CD4-positive, alpha-beta T cell treated with Interleukin-6 for 4 hours (primary cell): ENCODE results near the gene CEP20.

ENCODE experiments used
- DNase-seq: peaks from one replicate; pipeline ENCODE4 v3.0.0-alpha.2; 2020; ENCODE audit warnings: mixed read lengths

The CEP20 gene

DNA sequence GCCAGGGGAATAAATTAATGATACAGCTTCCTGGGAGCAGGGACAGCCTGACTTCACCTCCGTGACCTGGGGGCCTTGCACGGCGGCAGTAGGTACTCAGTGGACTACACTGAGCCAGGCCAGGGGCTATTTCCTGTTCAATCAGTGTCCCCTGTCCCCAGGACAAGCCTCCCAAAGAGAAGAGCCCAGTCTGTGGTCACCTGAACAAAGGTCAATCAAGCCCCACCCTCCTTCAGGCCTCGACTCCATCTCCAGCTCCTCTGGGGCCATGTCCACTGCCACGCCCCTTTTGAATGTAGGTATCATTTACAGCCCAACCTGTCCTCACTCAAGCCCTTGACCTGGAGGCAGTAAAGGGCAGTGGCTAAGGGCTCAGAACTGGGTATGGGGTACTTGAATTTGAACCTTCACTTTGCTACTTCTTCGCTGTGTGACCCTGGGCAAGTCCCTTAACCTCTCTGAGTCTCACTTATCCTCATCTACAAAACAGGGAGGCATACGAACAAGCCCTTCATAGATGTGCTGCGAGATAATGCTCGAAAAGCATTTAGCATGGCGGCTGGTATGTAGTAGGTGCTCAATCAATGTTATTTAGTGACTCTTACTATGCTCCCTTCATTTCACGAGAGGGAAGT lies 60.6 kb downstream of the CEP20 start:
- no peak for DNase-seq

DNA sequence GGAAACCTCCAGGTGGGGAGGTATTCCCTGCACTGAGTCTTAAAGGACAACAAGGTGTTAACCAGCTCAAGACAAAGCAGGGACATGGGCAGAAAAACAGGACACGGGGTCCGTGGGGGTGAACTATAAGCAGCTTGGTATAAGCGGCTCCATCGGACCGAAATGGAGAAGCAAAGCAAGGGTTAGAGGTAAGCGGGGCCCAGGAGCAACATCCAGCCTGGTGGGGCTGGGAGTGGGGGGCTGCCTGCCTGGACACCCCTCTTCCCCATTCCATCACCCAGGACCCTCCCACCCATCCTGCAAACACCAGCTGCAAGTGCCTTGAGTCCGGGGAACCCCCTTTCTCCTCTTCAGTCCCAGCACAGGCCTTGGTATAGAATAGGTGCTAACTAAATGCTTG lies 61.1 kb downstream of the CEP20 start:
- no peak for DNase-seq

DNA sequence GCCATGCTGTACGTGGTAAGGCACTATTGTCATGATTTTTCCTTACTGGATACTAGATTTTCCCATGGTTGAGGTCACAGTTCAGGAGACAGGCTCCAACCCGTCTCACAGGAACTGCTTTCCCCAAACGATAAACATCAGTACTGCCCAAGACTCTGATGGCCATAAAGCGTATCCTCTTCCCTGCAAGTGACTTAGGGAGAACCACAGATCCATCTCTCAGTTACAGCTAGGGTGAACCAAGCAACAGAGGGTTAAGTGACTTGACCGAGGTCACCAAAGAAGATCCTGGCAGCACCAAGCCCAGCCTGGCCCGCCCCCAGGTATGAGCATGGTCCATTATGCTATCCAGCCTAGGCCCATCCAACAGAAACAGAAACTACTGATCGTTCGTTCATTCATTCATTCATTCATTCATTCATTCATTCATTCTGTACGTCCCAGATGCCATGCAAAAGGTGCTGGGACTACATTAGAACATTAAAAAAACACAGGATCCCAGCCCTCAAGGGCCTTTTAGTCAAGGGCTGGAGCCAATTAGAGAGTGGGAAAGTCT lies 62.6 kb downstream of the CEP20 start:
- no peak for DNase-seq

DNA sequence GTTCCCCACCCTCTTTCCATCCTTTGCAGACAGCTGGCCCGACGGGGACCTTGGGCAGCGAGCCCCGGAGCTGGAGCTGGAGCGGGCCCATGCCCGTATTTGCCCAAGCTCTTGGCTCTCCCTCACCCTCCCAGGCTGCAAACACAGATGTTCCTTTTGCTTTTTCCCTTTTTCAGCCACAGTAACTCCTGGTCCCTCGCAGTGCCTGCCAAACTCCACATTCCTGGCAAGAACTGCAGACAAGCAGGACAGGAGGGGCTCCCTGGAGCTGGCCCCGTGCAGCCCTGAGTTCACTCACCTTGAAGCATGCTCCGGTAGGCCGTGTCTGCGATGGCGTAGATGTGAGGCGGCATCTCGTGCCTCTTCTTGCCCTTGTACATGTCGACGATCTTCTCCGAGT lies 65.4 kb downstream of the CEP20 start:
- DNase-seq, result no peak

DNA sequence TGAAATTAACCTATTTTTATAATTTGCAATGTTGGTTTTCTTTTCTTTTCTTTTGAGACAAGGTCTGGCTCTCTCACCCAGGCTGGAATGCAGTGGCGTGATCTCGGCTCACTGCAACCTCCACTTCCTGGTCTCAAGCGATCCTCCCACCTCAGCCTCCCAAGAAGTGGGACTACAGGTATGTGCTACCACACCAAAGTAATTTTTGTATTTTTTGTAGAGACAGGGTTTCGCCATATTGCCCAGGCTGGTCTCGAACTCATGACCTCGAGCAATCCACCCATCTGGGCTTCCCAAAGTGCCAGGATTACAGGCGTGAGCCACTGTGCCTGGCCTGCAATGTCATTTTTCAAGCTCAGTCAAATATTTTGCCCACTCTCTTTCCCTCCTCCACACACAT lies 67.6 kb downstream of the CEP20 start:
- DNase-seq, result no peak

DNA sequence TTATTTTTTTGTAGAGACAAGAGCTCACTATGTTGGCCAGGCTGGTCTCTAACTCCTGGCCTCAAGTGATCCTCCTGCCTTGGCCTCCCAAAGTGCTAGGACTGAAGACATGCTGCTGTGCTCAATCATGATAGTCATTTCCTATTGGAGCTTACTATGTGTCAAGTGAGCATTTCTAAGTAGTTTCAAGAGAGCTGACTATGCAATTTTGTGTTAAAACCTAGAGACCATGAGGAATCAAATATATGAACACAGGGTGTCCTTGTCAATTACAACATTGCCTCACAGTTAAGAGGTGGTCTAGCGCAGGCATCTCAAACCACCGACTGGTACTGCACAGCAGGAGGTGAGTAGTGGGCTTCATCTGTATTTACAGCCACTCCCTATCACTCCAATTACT lies 69.4 kb downstream of the CEP20 start:
- no peak for DNase-seq

DNA sequence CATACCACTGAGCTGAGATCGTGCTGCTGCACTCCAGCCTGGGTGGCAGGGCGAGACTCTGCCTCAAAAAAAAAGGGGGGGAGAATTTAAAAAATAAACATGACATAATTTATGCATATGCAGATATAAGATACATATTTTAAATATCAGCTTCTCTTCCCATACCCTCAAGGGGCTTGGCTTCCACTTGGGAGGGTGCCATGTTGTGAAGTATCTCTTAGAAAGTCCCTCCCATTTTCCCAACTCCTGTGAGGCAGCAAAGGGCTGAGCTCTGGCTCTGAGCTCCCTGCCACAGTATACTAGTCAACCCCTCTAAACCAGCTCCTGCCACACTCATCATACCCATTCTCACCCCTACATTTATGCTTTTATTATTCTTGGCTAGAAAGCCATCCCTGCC lies 71.0 kb downstream of the CEP20 start:
- DNase-seq, result no peak

DNA sequence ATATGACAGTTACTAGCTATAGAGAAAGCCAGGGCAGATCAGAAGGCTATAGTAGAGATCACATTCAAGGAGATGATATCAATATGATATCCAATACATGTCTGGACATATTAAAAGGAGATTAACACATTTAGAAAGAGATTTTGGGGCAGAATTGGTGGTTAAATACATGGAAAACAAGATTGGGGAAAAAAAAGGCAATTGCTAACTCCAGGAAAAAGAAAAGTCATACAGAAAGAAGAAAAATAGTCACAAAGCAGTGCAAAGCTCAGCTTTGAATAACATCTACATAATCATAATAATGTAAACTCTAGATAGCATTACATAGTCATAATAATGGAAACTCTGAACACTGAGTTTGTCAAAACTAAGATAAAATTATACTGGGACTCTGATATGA lies 72.2 kb downstream of the CEP20 start:
- no peak for DNase-seq
